Superior temporal gyrus (tissue), 1 donor: ENCODE measurements around the gene PPEF1.
A peak's percentile ranks its signal among the peaks of the same experiment; 100 is the strongest.

ENCODE experiments used
- DNase-seq: peaks from one replicate; pipeline ENCODE4 v3.0.0-alpha.2; 2016; ENCODE audit errors: extremely low spot score

PPEF1 gene

GRCh38 chrX:18707426-18708049 is at the start of gene PPEF1:
Gene PPEF1, plus strand, starts transcription at chrX:18707645. Its CDS starts 136 bp downstream, at chrX:18707781.
- DNase-seq, result peak; percentile 27

- no peak for DNase-seq
These were observed 46.2 kb upstream of the PPEF1 start for GRCh38 chrX:18661273-18661672.

- DNase-seq, result no peak
These were observed 42.5 kb upstream of the PPEF1 start for GRCh38 chrX:18664947-18665346.

- DNase-seq, result no peak
These were observed 40.8 kb upstream of the PPEF1 start for GRCh38 chrX:18666614-18667013.

GRCh38 chrX:18668071-18668835 is 39.2 kb upstream of the PPEF1 start:
- DNase-seq, result no peak

- DNase-seq, result no peak
These were observed 35.4 kb upstream of the PPEF1 start, which contains the start of gene RS1 for GRCh38 chrX:18672008-18672407. Gene RS1, minus strand, starts transcription at chrX:18672108. Its CDS starts 40 bp downstream, at chrX:18672068.

- DNase-seq, result no peak
These were observed 33.0 kb upstream of the PPEF1 start for GRCh38 chrX:18674417-18674787.

GRCh38 chrX:18674788-18675735 is 32.4 kb upstream of the PPEF1 start:
- DNase-seq, result peak; percentile 92

GRCh38 chrX:18676050-18676449 is 31.4 kb upstream of the PPEF1 start:
- DNase-seq, result no peak

GRCh38 chrX:18676470-18676869 is 31.0 kb upstream of the PPEF1 start:
- no peak for DNase-seq

GRCh38 chrX:18677161-18677869 is 30.1 kb upstream of the PPEF1 start:
- no peak for DNase-seq

GRCh38 chrX:18681996-18682395 is 25.4 kb upstream of the PPEF1 start:
- DNase-seq, result no peak

GRCh38 chrX:18682979-18683387 is 24.5 kb upstream of the PPEF1 start:
- no peak for DNase-seq

GRCh38 chrX:18687856-18688495 is 19.5 kb upstream of the PPEF1 start:
- DNase-seq, result no peak

- no peak for DNase-seq
These were observed 16.0 kb upstream of the PPEF1 start for GRCh38 chrX:18691431-18691830.

- no peak for DNase-seq
These were observed 14.9 kb upstream of the PPEF1 start for GRCh38 chrX:18692541-18692940.

- no peak for DNase-seq
These were observed 10.8 kb upstream of the PPEF1 start for GRCh38 chrX:18696653-18697052.

GRCh38 chrX:18698737-18699650 is 8.5 kb upstream of the PPEF1 start:
- DNase-seq, result no peak

GRCh38 chrX:18701621-18702361 is 5.7 kb upstream of the PPEF1 start:
- DNase-seq, result no peak
